ENCODE results near the gene ZNF365. TPM values are rescaled to one million over a fixed set of nuclear protein-coding genes. Genes with fewer than 3 reads are reported as not detected.
A peak's percentile ranks its signal among the peaks of the same experiment; 100 is the strongest.

Gene ZNF365, protein sequence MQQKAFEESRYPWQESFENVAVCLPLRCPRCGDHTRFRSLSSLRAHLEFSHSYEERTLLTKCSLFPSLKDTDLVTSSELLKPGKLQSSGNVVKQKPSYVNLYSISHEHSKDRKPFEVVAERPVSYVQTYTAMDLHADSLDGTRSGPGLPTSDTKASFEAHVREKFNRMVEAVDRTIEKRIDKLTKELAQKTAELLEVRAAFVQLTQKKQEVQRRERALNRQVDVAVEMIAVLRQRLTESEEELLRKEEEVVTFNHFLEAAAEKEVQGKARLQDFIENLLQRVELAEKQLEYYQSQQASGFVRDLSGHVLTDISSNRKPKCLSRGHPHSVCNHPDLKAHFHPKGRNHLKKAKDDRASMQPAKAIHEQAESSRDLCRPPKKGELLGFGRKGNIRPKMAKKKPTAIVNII
- 1 to 10 TPM; 1.1 to 2.4 TPM for total RNA-seq
- polyA plus RNA-seq, result 1 to 10 TPM in 1 of 2 donors, under 1 TPM in 1; 0.87 to 1.3 TPM
- long read RNA-seq, donor 1, full-length matches to known transcripts, result 4 of 5 reads
- long read RNA-seq, donor 1, partial matches to known transcripts, result 1 of 5 reads
- long read RNA-seq, donor 1, other reads (novel, unspliced or antisense), result 0 of 5 reads
- long read RNA-seq, donor 2, result 0 reads

DNA sequence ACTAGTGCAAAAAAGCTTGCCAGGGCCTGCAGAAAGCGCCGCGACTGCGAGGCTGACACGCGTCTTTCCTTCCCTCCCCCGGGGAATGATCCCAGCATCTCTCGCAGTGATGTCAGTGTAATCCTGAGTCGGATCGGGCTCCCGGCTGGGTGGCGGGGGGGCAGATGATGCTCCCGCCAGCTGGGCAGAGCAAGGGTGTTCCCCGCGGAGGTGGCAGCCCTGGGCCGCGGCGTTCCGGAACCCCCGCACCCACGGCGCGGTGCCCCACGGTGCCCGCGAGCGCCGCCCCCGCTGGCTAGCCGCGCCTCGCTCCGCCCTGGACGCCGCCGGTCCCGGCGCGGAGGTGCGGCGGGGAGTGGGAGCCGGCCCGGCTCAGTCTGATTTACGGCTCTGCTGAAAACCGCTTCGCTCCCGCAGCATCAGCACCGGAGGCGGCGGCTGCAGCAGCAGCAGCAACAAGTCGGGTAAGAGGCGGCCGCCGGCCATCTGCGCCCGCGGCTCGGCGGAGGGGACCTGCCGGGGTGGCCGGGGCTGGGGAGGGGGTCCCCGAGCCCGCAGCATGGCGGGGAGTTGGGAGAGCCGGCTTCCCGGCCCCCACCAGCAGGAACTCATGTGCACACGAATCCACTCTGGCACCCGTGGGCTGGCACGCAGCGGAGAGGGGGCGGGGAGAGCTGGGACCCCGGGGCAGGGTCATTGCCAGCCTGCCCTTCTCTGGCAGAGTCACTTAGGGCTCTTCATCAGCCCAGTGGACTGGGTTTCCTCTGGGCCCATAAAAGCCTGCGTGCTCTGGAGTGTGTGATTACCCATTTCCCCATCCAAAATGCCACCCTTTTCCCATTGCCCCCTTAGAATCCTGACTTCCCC, at the start of gene ZNF365:
TSS of gene ZNF365 (plus strand) at position 375 of the 867 bp plus-strand sequence. CDS start 1,825 bp downstream, outside the sequence.
- Histone ChIP-seq H3K27ac (ENCODE audit: low read depth in 1 of 2, low read length in 2 of 2) (no peak within 1 kb of the TSS), H3K4me1 (ENCODE audit: control insufficient read depth in 1 of 2, insufficient read depth in 2 of 2, low read length in 2 of 2) (no peaks in the 10 kb centered on the region), H3K9me3 (ENCODE audit: control insufficient read depth, low read length) (no peaks in the 10 kb centered on the region), H3K27me3 (ENCODE audit: control insufficient read depth in 1 of 2, insufficient read depth in 2 of 2, low read length in 1 of 2) (no peaks in the 10 kb centered on the region), H3K36me3 (ENCODE audit: control insufficient read depth in 1 of 2, insufficient read depth in 2 of 2, low read length in 1 of 2) (no peaks in the 10 kb centered on the region), H3K4me3 (ENCODE audit: low read length in 2 of 2) (peak within 1 kb of the TSS; percentile 64 to 84)
- intact Hi-C loops (cut with DNase I), result loop anchor here in 1 of 2 donors (5.0 kb wide), 1 partner anchor 58 kb away; no protein-coding TSS in a partner anchor
- DNase-seq (peak; percentile 60 to 82), ATAC-seq (ENCODE audit: low FRiP score) (peak; percentile 65)
- 1% methylated on average over 59 to 73 of the region's 73 CpGs for WGBS, 2 donors

DNA sequence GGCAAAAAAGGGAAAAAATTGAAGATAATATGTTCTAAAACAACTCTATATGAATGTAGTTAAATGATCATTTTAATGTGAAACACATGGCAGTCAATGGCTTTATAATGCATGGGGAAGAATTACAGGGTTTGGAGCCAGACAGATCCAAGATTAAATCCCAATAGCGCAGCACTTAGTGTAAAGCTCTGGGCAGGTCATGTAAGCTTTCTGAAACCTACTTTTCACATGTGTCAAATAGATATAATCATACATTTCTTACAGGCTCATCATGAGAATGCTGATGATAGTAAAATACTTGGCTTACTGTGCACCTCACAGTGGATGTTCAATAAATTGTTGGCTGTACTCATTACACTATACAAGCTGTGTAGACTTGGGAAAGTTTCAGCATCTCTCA, 48.0 kb upstream of the ZNF365 start:
- Histone ChIP-seq H3K27me3 (ENCODE audit: control insufficient read depth in 1 of 2, insufficient read depth in 2 of 2, low read length in 1 of 2) (no peaks in the 10 kb centered on the region), H3K4me3 (ENCODE audit: low read length in 2 of 2) (no peak overlapping the region), H3K27ac (ENCODE audit: low read depth in 1 of 2, low read length in 2 of 2) (no peak overlapping the region), H3K9me3 (ENCODE audit: control insufficient read depth, low read length) (peaks cover 2% of the 10 kb centered on the region), H3K36me3 (ENCODE audit: control insufficient read depth in 1 of 2, insufficient read depth in 2 of 2, low read length in 1 of 2) (no peaks in the 10 kb centered on the region), H3K4me1 (ENCODE audit: control insufficient read depth in 1 of 2, insufficient read depth in 2 of 2, low read length in 2 of 2) (no peaks in the 10 kb centered on the region)
- ATAC-seq (ENCODE audit: low FRiP score) (no peak), DNase-seq (no peak)
- intact Hi-C loops (cut with DNase I), result no loop called here
- 88 to 89% methylated on average over 1 of the region's 1 CpG for WGBS, 2 donors

DNA sequence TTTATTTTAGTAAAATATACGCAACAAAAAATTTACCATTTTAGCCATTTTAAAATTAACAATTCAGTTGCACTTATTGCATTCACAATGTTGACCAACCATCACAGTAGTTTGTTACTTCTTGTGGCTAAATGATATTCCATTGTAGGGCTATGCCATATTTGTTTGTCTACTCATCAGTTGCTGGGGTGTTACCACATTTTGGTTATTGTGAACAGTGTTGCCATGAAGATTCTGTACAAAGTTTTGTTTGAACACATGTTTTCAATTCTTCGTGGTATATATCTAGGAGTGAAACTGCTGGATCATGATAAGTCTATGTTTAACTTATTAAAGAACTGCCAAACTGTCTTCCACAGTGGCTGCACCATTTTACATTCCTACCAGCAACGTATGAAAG, 46.3 kb upstream of the ZNF365 start:
- Histone ChIP-seq H3K27me3 (ENCODE audit: control insufficient read depth in 1 of 2, insufficient read depth in 2 of 2, low read length in 1 of 2) (no peaks in the 10 kb centered on the region), H3K4me1 (ENCODE audit: control insufficient read depth in 1 of 2, insufficient read depth in 2 of 2, low read length in 2 of 2) (no peaks in the 10 kb centered on the region), H3K9me3 (ENCODE audit: control insufficient read depth, low read length) (peaks cover 2% of the 10 kb centered on the region), H3K36me3 (ENCODE audit: control insufficient read depth in 1 of 2, insufficient read depth in 2 of 2, low read length in 1 of 2) (no peaks in the 10 kb centered on the region), H3K27ac (ENCODE audit: low read depth in 1 of 2, low read length in 2 of 2) (no peak overlapping the region), H3K4me3 (ENCODE audit: low read length in 2 of 2) (no peak overlapping the region)
- intact Hi-C loops (cut with DNase I), result no loop called here
- ATAC-seq (ENCODE audit: low FRiP score) (no peak), DNase-seq (no peak)
- WGBS, 2 donors, result 51 to 57% methylated on average over 3 of the region's 3 CpGs

DNA sequence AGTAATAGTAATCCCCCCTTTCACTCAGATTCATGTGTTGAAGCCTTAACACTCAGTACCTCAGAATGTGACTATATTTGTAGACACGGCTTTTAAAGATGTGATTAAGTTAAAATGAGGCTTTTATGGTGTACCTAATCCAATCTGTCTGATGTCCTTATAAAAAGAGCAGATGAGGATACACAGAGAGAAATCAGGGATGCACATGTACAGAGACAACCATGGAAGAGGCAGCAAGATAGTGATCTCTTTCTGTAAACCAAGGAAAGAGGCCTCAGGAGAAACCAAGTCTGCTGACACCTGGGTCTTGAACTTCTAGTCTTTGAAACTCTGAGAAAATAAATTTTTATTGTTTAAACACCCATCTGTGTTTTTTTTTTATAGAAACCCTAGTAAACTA, 44.0 kb upstream of the ZNF365 start:
- Histone ChIP-seq H3K4me3 (ENCODE audit: low read length in 2 of 2) (no peak overlapping the region), H3K27me3 (ENCODE audit: control insufficient read depth in 1 of 2, insufficient read depth in 2 of 2, low read length in 1 of 2) (no peaks in the 10 kb centered on the region), H3K27ac (ENCODE audit: low read depth in 1 of 2, low read length in 2 of 2) (no peak overlapping the region), H3K4me1 (ENCODE audit: control insufficient read depth in 1 of 2, insufficient read depth in 2 of 2, low read length in 2 of 2) (no peaks in the 10 kb centered on the region), H3K9me3 (ENCODE audit: control insufficient read depth, low read length) (peaks cover 2% of the 10 kb centered on the region), H3K36me3 (ENCODE audit: control insufficient read depth in 1 of 2, insufficient read depth in 2 of 2, low read length in 1 of 2) (no peaks in the 10 kb centered on the region)
- DNase-seq, result no peak
- no peak for ATAC-seq (ENCODE audit: low FRiP score)
- intact Hi-C loops (cut with DNase I), result no loop called here
- WGBS, 2 donors, result 92 to 94% methylated on average over 1 of the region's 1 CpG

DNA sequence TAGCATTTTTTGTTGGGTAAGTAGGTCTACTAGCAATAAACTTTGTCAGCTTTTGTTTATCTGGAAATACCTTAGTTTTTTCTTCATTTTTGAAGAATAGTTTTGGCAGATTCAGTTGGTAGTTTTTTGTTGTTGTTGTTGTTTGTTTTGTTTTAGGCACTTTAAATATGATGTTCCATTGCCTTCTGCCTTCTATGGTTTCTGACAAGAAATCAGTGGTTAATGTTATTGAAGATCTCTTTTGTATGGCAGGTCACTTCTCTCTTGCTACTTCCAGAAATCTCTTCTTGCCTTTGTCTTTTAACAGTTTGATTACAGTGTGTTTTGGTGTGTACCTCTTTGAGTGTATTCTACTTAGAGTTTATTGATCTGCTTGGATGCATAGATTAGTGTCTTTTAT, 41.8 kb upstream of the ZNF365 start:
- no peaks in the 10 kb centered on the region for H3K4me1 ChIP-seq (ENCODE audit: control insufficient read depth in 1 of 2, insufficient read depth in 2 of 2, low read length in 2 of 2)
- no peak for DNase-seq
- ATAC-seq (ENCODE audit: low FRiP score), result no peak
- intact Hi-C loops (cut with DNase I), result no loop called here
- H3K36me3 ChIP-seq (ENCODE audit: control insufficient read depth in 1 of 2, insufficient read depth in 2 of 2, low read length in 1 of 2), result no peaks in the 10 kb centered on the region
- no peak overlapping the region for H3K4me3 ChIP-seq (ENCODE audit: low read length in 2 of 2)
- H3K9me3 ChIP-seq (ENCODE audit: control insufficient read depth, low read length), result peaks cover 2% of the 10 kb centered on the region
- no peak overlapping the region for H3K27ac ChIP-seq (ENCODE audit: low read depth in 1 of 2, low read length in 2 of 2)
- H3K27me3 ChIP-seq (ENCODE audit: control insufficient read depth in 1 of 2, insufficient read depth in 2 of 2, low read length in 1 of 2), result no peaks in the 10 kb centered on the region

DNA sequence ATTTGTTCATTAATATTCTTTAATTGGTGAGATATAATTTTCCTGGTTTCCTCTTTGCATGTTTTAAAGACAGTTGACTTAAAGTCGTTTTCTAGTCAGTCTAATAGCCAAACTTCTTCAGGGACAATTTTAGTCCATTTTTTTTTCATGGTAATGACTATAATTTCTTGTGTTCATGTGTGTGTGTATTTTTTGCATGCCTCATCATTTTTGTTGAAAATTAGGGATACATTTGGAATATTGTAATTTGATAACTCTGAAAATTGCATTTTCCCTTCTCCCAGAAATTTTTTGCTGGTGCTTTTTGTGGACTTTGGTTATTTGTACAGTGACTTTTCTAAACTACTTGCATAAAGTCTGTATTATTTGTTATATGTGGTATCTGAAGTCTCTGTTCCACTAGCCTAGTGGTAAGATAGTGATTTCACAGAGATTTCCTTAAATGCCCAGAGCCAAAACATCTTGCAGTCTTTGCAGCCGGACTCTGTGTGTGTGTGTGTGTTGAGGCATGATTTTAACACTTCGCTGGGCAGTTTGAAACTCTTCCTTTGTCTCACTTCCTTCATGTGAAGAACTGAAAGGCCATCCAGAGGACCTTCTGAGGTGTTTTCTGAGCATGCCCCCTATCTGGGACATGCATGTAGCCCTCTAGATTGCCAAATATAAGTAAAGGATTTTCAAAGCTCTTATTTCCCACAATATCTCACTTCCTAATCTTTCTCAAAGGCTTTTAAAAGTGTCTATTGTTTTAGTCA, 40.9 kb upstream of the ZNF365 start:
- Histone ChIP-seq H3K27ac (ENCODE audit: low read depth in 1 of 2, low read length in 2 of 2) (no peak overlapping the region), H3K4me1 (ENCODE audit: control insufficient read depth in 1 of 2, insufficient read depth in 2 of 2, low read length in 2 of 2) (no peaks in the 10 kb centered on the region), H3K9me3 (ENCODE audit: control insufficient read depth, low read length) (peaks cover 2% of the 10 kb centered on the region), H3K4me3 (ENCODE audit: low read length in 2 of 2) (no peak overlapping the region), H3K36me3 (ENCODE audit: control insufficient read depth in 1 of 2, insufficient read depth in 2 of 2, low read length in 1 of 2) (no peaks in the 10 kb centered on the region), H3K27me3 (ENCODE audit: control insufficient read depth in 1 of 2, insufficient read depth in 2 of 2, low read length in 1 of 2) (no peaks in the 10 kb centered on the region)
- 70 to 73% methylated on average over 3 of the region's 3 CpGs for WGBS, 2 donors
- DNase-seq (no peak), ATAC-seq (ENCODE audit: low FRiP score) (no peak)
- intact Hi-C loops (cut with DNase I), result no loop called here

DNA sequence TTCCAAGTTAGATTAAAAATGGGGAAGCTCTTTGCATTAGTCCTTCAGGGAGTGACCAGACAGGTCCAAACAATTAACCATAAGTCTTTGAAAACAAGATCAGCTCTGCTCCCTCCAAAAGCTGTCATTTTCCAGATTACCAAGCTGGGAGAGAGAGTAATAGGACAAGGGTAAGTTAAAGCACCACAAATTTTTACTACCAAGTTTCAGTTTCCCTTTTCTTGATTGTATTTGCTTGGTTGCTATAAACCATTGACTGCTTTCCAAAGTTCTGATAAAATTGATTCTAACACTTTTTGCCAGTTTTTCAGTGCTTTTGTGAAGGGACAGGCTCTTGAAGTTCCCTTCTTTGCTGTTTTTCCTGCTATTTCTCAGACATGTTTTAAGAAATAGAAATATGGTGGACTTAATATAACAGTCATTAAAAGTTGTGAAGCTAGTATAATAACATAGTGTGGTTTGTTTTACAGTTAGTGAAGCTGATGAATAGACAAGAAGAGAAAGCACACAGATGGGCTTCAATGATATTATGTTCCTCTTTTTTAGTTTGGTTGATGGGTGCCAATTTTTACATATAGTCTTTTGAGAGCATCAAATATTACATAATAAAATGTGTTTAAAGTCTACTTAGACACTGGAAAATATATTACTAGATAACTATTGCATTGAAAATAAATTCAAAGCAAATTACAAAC, 40.0 kb upstream of the ZNF365 start:
- Histone ChIP-seq H3K9me3 (ENCODE audit: control insufficient read depth, low read length) (no peaks in the 10 kb centered on the region), H3K4me3 (ENCODE audit: low read length in 2 of 2) (no peak overlapping the region), H3K36me3 (ENCODE audit: control insufficient read depth in 1 of 2, insufficient read depth in 2 of 2, low read length in 1 of 2) (no peaks in the 10 kb centered on the region), H3K27me3 (ENCODE audit: control insufficient read depth in 1 of 2, insufficient read depth in 2 of 2, low read length in 1 of 2) (no peaks in the 10 kb centered on the region), H3K4me1 (ENCODE audit: control insufficient read depth in 1 of 2, insufficient read depth in 2 of 2, low read length in 2 of 2) (no peaks in the 10 kb centered on the region), H3K27ac (ENCODE audit: low read depth in 1 of 2, low read length in 2 of 2) (no peak overlapping the region)
- no peak for ATAC-seq (ENCODE audit: low FRiP score)
- no peak for DNase-seq
- intact Hi-C loops (cut with DNase I), result no loop called here

DNA sequence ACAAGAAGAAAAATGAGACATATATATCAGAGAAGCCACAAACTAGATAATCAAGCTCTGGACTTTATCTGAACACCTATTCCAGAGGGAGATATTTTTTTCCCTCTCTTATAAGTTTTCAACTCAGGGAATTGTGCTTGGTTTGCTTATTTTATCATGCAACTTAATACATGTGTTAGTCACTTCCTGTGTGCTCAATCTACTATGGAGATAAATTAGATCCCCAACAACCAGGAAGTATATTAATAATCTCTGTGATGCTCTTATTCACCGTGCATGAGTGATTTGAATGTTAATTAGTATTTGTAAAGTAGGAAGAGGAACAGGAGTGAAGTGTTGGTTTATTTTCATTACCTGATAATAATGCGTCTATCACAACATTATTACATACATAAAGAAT, 38.8 kb upstream of the ZNF365 start:
- DNase-seq (no peak), ATAC-seq (ENCODE audit: low FRiP score) (no peak)
- 57 to 69% methylated on average over 2 of the region's 2 CpGs for WGBS, 2 donors
- intact Hi-C loops (cut with DNase I), result no loop called here
- Histone ChIP-seq H3K27me3 (ENCODE audit: control insufficient read depth in 1 of 2, insufficient read depth in 2 of 2, low read length in 1 of 2) (no peaks in the 10 kb centered on the region), H3K36me3 (ENCODE audit: control insufficient read depth in 1 of 2, insufficient read depth in 2 of 2, low read length in 1 of 2) (no peaks in the 10 kb centered on the region), H3K27ac (ENCODE audit: low read depth in 1 of 2, low read length in 2 of 2) (no peak overlapping the region), H3K4me3 (ENCODE audit: low read length in 2 of 2) (no peak overlapping the region), H3K9me3 (ENCODE audit: control insufficient read depth, low read length) (no peaks in the 10 kb centered on the region), H3K4me1 (ENCODE audit: control insufficient read depth in 1 of 2, insufficient read depth in 2 of 2, low read length in 2 of 2) (no peaks in the 10 kb centered on the region)
